Measurements from ENCODE around the gene SEC14L1. TPM values are rescaled to one million over a fixed set of nuclear protein-coding genes. Genes with fewer than 3 reads are reported as not detected.

Gene SEC14L1
- total RNA-seq, 1 experiment from 2014 or later, result 279 TPM

- POLR2A ChIA-PET, result no interaction called here
- CTCF ChIA-PET, result no interaction called here
- in situ Hi-C loops (cut with HindIII; ENCODE audit: low pct_unique_long_range_greater_than_20kb, low sequenced_read_pairs), result no loop called here
Measured at GRCh38 chr17:77229786-77230435, 89.1 kb downstream of the SEC14L1 start.

GRCh38 chr17:77230436-77230830, 89.7 kb downstream of the SEC14L1 start:
- TF ChIP-seq POLR2AphosphoS5 (IDR thresholded peaks at IDR 0.05; ENCODE audit: low read depth, low read length), result no peak
- TF ChIP-seq SIN3A (IDR thresholded peaks at IDR 0.05; ENCODE audit: borderline replicate concordance, insufficient read depth, low read depth, low read length), result no peak
- no peak for TF ChIP-seq CTCF (IDR thresholded peaks at IDR 0.05)
- TF ChIP-seq REST (IDR thresholded peaks at IDR 0.05; ENCODE audit: insufficient read depth in 1 of 2, low read depth in 2 of 2, low read length in 1 of 2), result no peak
- TF ChIP-seq TCF7L2 (IDR thresholded peaks at IDR 0.05; ENCODE audit: low read depth, low read length), result no peak
- POLR2A ChIA-PET, result no interaction called here
- Histone ChIP-seq H3K36me3 (ENCODE audit: control insufficient read depth, insufficient read depth, low read length) (no peaks in the 10 kb centered on the region), H3K27ac (ENCODE audit: low read length) (no peak overlapping the region), H3K27me3 (ENCODE audit: control insufficient read depth, insufficient read depth, low read length) (no peaks in the 10 kb centered on the region), H3K9me3 (ENCODE audit: control insufficient read depth, insufficient read depth, low read depth, low read length) (no peaks in the 10 kb centered on the region), H3K4me1 (ENCODE audit: control insufficient read depth, insufficient read depth, low read length) (peaks cover 2% of the 10 kb centered on the region; the same call in 1 of the 2 replicates), H3K4me3 (ENCODE audit: low read depth in 2 of 2, low read length in 2 of 2) (no peak overlapping the region)
- in situ Hi-C loops (cut with HindIII; ENCODE audit: low pct_unique_long_range_greater_than_20kb, low sequenced_read_pairs) (no loop called here), intact Hi-C loops (cut with micrococcal nuclease; ENCODE audit: unreplicated experiment) (no loop called here)
- CTCF ChIA-PET, result no interaction called here
- DNase-seq (ENCODE audit: low read depth, low spot score), result no peak
- ATAC-seq, result no peak
- no TSS peak for BruUV-seq (replicated peaks)

More at GRCh38 chr17:77229786-77230435, 89.1 kb downstream of the SEC14L1 start:
- ATAC-seq (no peak), DNase-seq (ENCODE audit: low read depth, low spot score) (no peak)
- peaks cover 2% of the 10 kb centered on the region; the same call in 1 of the 2 replicates for H3K4me1 ChIP-seq (ENCODE audit: control insufficient read depth, insufficient read depth, low read length)
- intact Hi-C loops (cut with micrococcal nuclease; ENCODE audit: unreplicated experiment), result no loop called here
- TF ChIP-seq REST (IDR thresholded peaks at IDR 0.05; ENCODE audit: insufficient read depth in 1 of 2, low read depth in 2 of 2, low read length in 1 of 2) (no peak), TCF7L2 (IDR thresholded peaks at IDR 0.05; ENCODE audit: low read depth, low read length) (no peak), CTCF (IDR thresholded peaks at IDR 0.05) (no peak), SIN3A (IDR thresholded peaks at IDR 0.05; ENCODE audit: borderline replicate concordance, insufficient read depth, low read depth, low read length) (no peak), POLR2AphosphoS5 (IDR thresholded peaks at IDR 0.05; ENCODE audit: low read depth, low read length) (no peak)
- no TSS peak for BruUV-seq (replicated peaks)
- no peak overlapping the region for H3K4me3 ChIP-seq (ENCODE audit: low read depth in 2 of 2, low read length in 2 of 2)
- H3K27me3 ChIP-seq (ENCODE audit: control insufficient read depth, insufficient read depth, low read length), result no peaks in the 10 kb centered on the region
- H3K9me3 ChIP-seq (ENCODE audit: control insufficient read depth, insufficient read depth, low read depth, low read length), result no peaks in the 10 kb centered on the region
- no peak overlapping the region for H3K27ac ChIP-seq (ENCODE audit: low read length)
- no peaks in the 10 kb centered on the region for H3K36me3 ChIP-seq (ENCODE audit: control insufficient read depth, insufficient read depth, low read length)
